ENCODE measurements around the gene ADH5.

DNA sequence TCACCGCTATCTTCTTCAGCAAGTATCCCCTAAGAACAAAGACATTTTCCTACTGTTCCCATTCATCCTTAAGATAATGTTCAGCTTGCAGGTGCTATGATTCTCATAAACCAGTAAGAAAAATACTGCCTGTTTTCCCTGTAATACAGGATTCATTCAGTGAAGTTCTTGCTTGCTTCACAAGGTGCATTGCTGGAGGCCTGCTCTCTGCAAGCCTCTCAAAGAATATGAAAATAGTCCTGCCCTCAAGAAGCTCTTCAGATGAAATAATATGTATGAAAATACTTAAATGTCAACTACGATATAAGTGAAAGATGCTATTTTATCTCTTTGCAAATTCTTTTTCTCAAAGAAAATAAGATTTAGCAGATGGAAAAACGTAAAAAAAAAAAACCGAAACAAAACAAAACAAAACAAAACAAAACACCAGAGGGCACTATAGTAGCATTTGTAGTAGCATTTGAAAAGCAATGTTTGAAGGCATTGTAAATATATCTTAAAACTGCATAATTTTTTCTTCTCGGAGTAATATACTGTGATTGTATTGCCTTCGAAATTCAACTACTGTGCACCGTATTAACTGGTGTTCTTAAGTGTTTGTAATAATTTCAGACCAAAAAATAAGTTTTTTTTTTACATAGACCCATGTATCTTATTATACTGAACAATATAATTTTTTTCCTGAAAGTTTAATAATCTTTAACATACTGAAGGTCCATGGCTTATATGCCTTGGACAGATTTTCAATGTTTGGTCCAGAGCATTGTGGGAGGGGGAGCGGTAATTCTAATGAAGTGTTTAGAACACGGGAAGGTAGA, 29.5 kb upstream of the ADH5 start:
- TF ChIP-seq SP1 (IDR thresholded peaks at IDR 0.05) (no peak), ARNT (IDR thresholded peaks at IDR 0.05) (no peak), BHLHE40 (IDR thresholded peaks at IDR 0.05; ENCODE audit: borderline replicate concordance) (no peak), L3MBTL2 (conservative IDR thresholded peaks at IDR 0.05) (no peak), SUZ12 (IDR thresholded peaks at IDR 0.05) (no peak), FOXM1 (IDR thresholded peaks at IDR 0.05; ENCODE audit: borderline replicate concordance) (no peak), HDGF (IDR thresholded peaks at IDR 0.05; ENCODE audit: borderline replicate concordance) (no peak), TARDBP (IDR thresholded peaks at IDR 0.05) (no peak), PKNOX1 (IDR thresholded peaks at IDR 0.05) (no peak), NFRKB (IDR thresholded peaks at IDR 0.05) (no peak), ELF4 (IDR thresholded peaks at IDR 0.05) (no peak)
